Right lobe of liver (tissue), 4 donors: ENCODE data around the gene SPTBN4.

ENCODE experiments used
- CTCF ChIP-seq, 4 donors: fragments of 200-600 bp in 3 of 4; fragments of 450-650 bp in 1 of 4; IDR thresholded peaks; one replicate each; pipeline versions ENCODE4 v1.5.1 to v1.8.0; 2016 to 2022; ENCODE audit warnings: antibody characterized with exemption in 4 of 4, mild to moderate bottlenecking in 2 of 4
- POLR2A ChIP-seq: fragments of 450-650 bp; IDR thresholded peaks from one replicate; pipeline ENCODE4 v1.6.1; 2017; ENCODE audit warnings: antibody characterized with exemption, mild to moderate bottlenecking
- donor health status: DM: no; HTN: no; CAD: no.
- donor health status: DM: no; HTN: no; CAD: no.
- donor health status: DM: no; HTN: yes; CAD: no.

GRCh38 chr19:40474737-40475136, 7.9 kb downstream of the SPTBN4 start:
- TF ChIP-seq CTCF (IDR thresholded peaks at IDR 0.05) (no peak), POLR2A (no peak)
